ENCODE measurements around the gene HP1BP3.
"Not testable (repeated sequence)": the region's sequence is repeated elsewhere in the genome, so short reads cannot be mapped to it uniquely, and the experiment has no call there.

HP1BP3 gene

GRCh38 chr1:20793236-20793635 lies 6.1 kb upstream of the HP1BP3 start:
- DNase-seq, result no peak
- no peak overlapping the region for H3K4me3 ChIP-seq (ENCODE audit: low read depth, low read length)
- no peak for TF ChIP-seq CTCF (IDR thresholded peaks at IDR 0.05; ENCODE audit: low read depth, low read length)

GRCh38 chr1:20792196-20792595 lies 5.1 kb upstream of the HP1BP3 start:
- Histone ChIP-seq H3K4me1 (0 out of 2 replicates have a peak, but pooled peaks cover 3% of the 10 kb centered on the region), H3K9me3 (no peaks in the 10 kb centered on the region), H3K36me3 (no peaks in the 10 kb centered on the region), H3K27me3 (no peaks in the 10 kb centered on the region), H3K4me3 (ENCODE audit: low read depth, low read length) (no peak overlapping the region)
- TF ChIP-seq CTCF (IDR thresholded peaks at IDR 0.05; ENCODE audit: low read depth, low read length), result no peak
- DNase-seq, result no peak

More at GRCh38 chr1:20793236-20793635, 6.1 kb upstream of the HP1BP3 start:
- no peaks in the 10 kb centered on the region for H3K9me3 ChIP-seq
- H3K27me3 ChIP-seq, result no peaks in the 10 kb centered on the region
- H3K36me3 ChIP-seq, result no peaks in the 10 kb centered on the region
- H3K4me1 ChIP-seq, result no peaks in the 10 kb centered on the region

- Histone ChIP-seq H3K4me1 (0 out of 2 replicates have a peak, but pooled peaks cover 3% of the 10 kb centered on the region), H3K36me3 (no peaks in the 10 kb centered on the region), H3K27me3 (no peaks in the 10 kb centered on the region), H3K9me3 (no peaks in the 10 kb centered on the region), H3K4me3 (ENCODE audit: low read depth, low read length) (no peak overlapping the region)
- no peak for TF ChIP-seq CTCF (IDR thresholded peaks at IDR 0.05; ENCODE audit: low read depth, low read length)
- DNase-seq, result no peak
These were observed 3.7 kb upstream of the HP1BP3 start for GRCh38 chr1:20790785-20791184.

- not testable (repeated sequence) for H3K4me1 ChIP-seq; H3K27me3 ChIP-seq; H3K4me3 ChIP-seq (ENCODE audit: low read depth, low read length); DNase-seq; H3K9me3 ChIP-seq; H3K36me3 ChIP-seq
These were observed 2.5 kb upstream of the HP1BP3 start for GRCh38 chr1:20789598-20789997.

GRCh38 chr1:20787840-20788795 lies 1.0 kb upstream of the HP1BP3 start:
- TF ChIP-seq CTCF (IDR thresholded peaks at IDR 0.05; ENCODE audit: low read depth, low read length), result no peak
- H3K36me3 ChIP-seq, result no peaks in the 10 kb centered on the region
- no peaks in the 10 kb centered on the region for H3K9me3 ChIP-seq
- H3K4me3 ChIP-seq (ENCODE audit: low read depth, low read length), result peak overlapping the region; percentile 63
- H3K4me1 ChIP-seq, result 0 out of 2 replicates have a peak, but pooled peaks cover 3% of the 10 kb centered on the region
- H3K27me3 ChIP-seq, result no peaks in the 10 kb centered on the region
- DNase-seq, result no peak

- no peak for TF ChIP-seq CTCF (IDR thresholded peaks at IDR 0.05; ENCODE audit: low read depth, low read length)
- H3K4me1 ChIP-seq, result 0 out of 2 replicates have a peak, but pooled peaks cover 3% of the 10 kb centered on the region
- peak overlapping the region; percentile 90 for H3K4me3 ChIP-seq (ENCODE audit: low read depth, low read length)
- H3K27me3 ChIP-seq, result no peaks in the 10 kb centered on the region
- peak; percentile 92 for DNase-seq
- H3K9me3 ChIP-seq, result no peaks in the 10 kb centered on the region
- no peaks in the 10 kb centered on the region for H3K36me3 ChIP-seq
These were observed 666 bp downstream of the HP1BP3 start for GRCh38 chr1:20786253-20787028.

All from BE2C (cell line).